Fibroblast of the aortic adventitia (primary cell): ENCODE measurements around the gene MGA. TPM values are rescaled to one million over a fixed set of nuclear protein-coding genes. Genes with fewer than 3 reads are reported as not detected.

Experiments used
- DNase-seq: peaks from one replicate; pipeline ENCODE4 v3.0.0-alpha.2; 2010; ENCODE audit warnings: low read depth
- H3K4me3 ChIP-seq: 2 replicates; pipeline ENCODE4 v1.5.1; 2011; ENCODE audit warnings: low read depth, mild to moderate bottlenecking, control low read depth, low read length, moderate library complexity
- CTCF ChIP-seq: IDR thresholded peaks from 2 replicates; pipeline ENCODE4 v1.5.1; 2011; ENCODE audit warnings: mild to moderate bottlenecking, low read length, control low read depth, inconsistent platforms; ENCODE audit not compliant: insufficient read depth
- total RNA-seq: library from RNA; depleted of rRNA; stranded (reverse); fragments of >200 nt; gene quantifications from 2 replicates; pipeline ENCODE4 v1.2.3, GENCODE V29; 2012; ENCODE audit warnings: low replicate concordance

The MGA gene
- total RNA-seq, 1 donor: 49.2 TPM

GRCh38 chr15:41801850-41802455 is 141.7 kb downstream of the MGA start:
- TF ChIP-seq CTCF: no peak
- H3K4me3 ChIP-seq: no peak overlapping the region
- DNase-seq: peak; percentile 41

- TF ChIP-seq CTCF: no peak
- no peak overlapping the region for H3K4me3 ChIP-seq
- DNase-seq: no peak
Measured at GRCh38 chr15:41804361-41804760, 144.2 kb downstream of the MGA start.

GRCh38 chr15:41804916-41805666 is 144.9 kb downstream of the MGA start:
- DNase-seq: no peak
- no peak for TF ChIP-seq CTCF
- no peak overlapping the region for H3K4me3 ChIP-seq

- H3K4me3 ChIP-seq: no peak overlapping the region
- no peak for DNase-seq
- TF ChIP-seq CTCF: no peak
Measured at GRCh38 chr15:41805711-41806110, 145.5 kb downstream of the MGA start.

DNA sequence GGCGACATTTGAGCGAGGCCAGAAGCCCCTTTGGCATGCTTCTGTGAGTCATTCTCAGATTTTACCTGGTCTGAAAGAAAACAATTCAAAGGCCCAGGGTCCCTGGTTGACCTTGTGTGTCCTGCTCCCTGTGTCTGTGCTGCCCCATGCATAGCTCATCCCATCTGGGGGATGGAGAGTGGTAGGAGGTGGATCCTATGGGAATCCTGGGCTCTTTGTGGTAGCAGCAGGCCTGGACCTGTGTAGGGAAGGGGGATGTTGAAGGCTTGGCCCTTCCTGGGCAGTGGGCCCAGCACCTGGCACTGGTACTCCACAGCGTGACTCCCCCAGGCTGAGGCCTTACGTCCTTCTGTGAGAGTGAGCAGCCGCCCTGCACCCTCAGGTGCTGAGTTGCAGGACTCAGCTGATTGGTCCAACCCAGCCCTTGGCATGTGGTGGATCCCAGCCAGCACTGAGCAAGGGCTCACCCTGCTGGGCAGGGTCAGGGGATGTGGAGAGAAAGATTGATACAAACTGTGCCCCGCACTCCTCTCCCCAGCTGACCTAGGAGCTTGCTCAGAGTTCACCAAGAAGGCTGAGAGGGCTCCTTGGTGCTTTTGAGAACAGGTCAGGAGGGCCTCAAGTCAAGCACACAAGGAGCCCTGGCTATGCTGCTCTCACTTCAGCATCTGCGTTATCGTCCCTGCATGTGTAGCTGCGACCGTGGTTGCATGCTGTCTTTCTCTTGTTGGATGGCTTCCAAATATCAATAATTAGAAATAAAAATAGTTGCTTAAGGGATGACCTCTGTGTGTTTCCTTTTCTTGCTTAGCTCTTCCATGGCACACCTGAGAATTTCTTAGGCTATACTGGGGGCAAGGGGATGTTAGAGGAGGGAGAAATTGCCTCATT is 146.3 kb downstream of the MGA start:
- TF ChIP-seq CTCF: no peak
- DNase-seq: no peak
- H3K4me3 ChIP-seq: no peak overlapping the region

DNA sequence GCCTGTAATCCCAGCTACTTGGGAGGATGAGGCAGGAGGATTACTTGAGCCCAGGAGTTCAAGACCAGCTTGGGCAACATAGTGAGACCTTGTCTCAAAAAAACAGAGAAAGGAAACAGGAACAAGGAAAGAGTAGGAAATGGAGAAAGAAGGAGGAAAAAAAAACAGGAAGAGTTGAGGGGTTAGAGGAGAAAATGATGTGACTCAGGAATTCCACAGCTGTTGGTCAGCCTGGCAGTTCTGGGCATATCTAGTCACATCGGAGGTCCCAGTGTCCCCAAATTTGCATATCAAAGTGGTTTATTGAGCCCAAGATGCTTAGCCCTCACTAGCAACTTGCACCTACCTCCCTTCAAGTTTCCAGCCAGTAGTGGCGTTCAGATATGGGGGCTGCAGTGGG is 148.9 kb downstream of the MGA start:
- no peak for DNase-seq
- TF ChIP-seq CTCF: no peak
- H3K4me3 ChIP-seq: no peak overlapping the region
